Measurements from ENCODE around the gene TTLL5.

TTLL5 gene

DNA sequence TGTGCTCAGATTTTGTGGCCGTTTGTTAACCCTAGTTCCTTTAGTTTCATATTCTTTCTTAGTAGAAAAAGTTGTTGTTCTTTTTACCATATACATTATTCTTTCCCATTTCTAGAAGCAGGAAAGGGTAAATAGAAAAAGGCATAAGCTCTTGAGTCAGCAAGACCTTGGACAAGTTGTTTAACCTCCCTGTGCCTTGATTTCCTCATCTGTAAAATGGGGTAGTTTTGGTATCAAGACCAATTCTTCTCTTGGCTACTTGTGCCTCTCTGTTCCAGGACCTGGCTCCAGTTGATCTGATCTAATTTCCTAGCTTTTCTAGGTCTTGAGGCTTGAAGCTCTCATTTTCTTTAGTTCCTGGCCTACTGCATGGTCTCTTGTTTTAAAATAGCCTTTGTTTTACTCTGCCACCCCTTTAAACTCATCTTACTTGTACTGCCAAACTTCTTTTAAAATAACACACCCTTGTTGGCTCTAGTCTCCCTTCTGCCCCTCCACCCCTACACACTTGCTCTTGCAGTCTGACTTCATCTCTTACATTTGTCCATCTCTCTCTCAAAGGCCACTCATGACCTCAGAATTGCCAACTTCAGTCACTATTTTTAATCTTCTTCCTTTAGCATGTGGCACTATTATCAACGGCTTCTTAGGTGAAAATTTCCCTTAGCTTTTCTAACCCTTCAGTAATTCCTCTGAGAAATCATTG is 143.7 kb downstream of the TTLL5 start:
- DNase-seq (ENCODE audit: low spot score), result no peak

DNA sequence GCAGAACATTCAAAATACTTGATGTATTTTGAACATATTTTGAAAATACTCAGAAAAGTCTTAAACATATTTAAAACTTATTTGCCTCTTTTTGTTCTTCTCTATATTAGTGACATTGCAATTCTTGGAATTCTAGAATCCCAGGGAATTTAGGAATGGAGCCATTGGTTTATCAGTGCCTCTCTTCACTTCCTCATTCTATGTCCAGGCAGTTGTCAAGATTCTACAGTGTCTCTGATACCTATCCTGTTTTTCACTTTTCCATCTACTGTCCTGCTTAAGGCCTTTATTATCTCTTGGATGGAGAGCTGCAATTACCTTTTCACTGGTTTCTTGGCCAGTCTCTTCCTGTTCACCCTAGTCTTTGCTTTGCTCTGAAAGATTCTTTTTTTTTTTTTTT is 144.6 kb downstream of the TTLL5 start:
- no peak for DNase-seq (ENCODE audit: low spot score)

DNA sequence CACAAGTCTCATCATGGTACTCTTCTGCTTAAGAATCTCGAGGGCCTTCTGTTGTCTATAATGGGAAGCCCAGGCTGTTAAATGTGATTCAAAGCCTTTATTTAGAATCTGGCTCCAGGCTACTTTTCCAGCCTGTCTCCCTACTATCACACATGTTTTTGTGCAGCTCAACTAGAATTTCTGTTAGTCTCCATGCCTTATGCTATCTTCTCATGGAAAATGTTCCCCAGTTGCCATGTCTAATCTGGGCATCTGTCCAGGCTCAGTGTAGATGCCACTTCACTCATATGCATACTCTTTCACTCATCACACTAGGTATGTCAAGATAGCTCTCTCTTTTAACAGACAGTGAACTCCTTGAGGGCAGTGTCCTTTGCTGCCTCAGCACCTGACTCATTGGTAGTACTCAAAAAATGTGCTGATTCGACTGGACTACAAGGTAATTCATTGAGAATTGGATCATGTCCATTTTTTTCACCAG is 145.3 kb downstream of the TTLL5 start:
- DNase-seq (ENCODE audit: low spot score), result no peak

DNA sequence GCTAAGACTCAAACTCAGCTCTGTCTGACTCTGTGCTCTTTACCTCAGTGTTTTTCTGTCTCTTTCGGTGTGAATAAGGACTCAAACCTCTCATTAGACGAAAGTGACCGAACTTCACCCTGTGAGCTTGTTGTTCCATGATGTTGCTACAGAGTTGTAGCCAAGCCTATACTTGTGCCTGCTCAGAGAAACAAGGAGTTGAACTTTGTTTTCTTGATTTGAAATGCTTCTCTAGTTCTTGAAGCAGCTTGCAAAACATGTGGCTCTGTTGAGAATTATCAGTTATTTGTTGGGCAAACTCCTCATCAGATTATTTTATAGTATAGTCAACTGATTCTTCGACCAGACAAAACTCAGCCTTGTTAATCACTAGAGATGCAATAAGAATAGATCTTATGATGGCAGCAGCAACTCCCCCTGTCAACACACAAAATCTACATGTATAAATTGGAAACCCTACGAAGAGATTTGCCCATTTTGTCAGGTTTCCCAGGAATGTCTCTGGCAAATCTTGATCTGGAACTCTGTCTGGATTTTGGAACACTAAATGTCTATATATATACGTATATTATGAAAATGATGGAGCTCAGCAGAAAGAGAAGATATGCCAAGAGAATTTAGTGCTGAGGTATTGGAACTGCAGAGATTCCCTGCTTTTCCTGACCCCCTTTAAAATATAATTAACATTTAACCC is 146.8 kb downstream of the TTLL5 start:
- no peak for DNase-seq (ENCODE audit: low spot score)

DNA sequence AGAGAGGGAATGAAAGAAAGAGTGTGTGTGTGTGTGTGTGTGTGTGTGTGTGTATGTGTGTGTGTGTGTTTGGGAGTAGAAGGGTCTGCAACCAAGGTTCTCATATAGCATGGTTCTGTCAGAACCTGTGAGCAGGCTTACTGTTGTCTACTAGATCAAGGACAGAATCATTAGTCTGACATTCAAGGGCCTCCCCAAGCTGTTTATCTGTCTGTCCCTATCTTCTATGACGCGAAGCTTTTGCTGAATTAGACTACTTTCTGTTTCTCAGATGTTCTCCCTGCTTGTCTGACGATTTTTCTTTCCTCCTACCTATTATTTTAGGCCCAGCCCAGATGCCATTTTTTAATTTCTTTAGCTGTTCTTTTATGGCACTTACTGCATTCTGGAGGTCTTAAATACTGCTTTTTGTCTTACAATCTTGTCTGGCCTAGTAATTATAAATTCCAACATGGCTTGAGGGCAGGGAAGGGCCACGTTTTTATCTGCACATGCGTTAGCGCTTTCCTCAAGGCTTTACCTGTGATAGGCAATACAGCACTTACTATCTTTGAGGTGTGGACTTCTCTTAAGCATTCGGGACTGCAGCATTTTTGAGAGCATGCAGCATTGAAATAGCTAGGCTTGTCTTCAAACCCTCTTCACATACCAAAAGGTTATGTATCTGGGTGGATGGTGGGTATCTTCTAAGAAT is 150.2 kb downstream of the TTLL5 start:
- no peak for DNase-seq (ENCODE audit: low spot score)

DNA sequence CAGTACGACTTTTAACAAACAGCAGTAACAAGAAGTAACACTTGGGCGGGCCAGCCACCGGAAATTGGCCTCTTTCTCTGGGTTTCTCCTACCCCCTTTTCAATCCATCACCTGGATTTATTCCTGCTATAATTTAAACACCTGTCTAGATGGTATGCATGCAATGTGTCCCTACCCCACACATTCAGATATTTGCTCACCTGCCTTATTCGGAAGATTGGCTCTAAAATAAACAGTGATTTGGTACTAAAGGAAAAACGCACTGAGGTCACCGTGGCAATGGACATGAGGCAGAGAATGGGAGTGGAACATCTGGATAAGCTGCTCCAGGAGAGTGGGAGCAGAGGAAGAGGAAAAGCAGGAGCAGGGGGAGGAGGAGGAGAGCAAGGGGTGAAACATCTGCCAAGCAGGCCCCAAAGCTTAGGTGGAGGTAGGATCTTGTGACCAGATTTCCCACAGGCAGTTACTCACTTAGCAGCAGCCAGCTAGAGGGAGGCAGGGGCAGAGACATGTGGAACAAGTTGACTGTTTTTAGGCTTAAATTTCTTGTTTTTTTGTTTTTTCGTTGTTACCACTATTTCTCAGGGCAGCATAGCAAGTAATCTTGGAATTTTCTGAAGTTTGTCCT is 150.9 kb downstream of the TTLL5 start:
- no peak for DNase-seq (ENCODE audit: low spot score)

DNA sequence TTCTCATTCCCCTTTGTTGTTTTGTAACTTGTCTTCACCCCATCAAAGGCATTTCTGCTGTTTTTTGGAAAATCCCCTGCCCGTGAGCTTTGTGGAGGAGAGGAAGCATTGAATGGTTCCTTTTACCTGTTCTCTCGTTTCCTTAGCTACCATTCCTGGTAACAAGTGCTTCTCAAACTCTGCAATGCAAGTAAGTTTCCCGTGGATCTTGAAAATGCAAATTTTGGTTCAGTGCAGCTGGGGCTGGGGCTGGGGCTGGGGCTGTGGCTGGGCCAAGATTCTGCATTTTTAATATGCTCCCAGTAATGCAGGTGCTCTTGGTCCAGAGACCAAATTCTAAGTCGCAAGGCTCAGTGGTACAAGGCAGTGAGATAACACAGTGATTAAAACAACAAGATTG is 151.6 kb downstream of the TTLL5 start:
- DNase-seq (ENCODE audit: low spot score), result no peak

DNA sequence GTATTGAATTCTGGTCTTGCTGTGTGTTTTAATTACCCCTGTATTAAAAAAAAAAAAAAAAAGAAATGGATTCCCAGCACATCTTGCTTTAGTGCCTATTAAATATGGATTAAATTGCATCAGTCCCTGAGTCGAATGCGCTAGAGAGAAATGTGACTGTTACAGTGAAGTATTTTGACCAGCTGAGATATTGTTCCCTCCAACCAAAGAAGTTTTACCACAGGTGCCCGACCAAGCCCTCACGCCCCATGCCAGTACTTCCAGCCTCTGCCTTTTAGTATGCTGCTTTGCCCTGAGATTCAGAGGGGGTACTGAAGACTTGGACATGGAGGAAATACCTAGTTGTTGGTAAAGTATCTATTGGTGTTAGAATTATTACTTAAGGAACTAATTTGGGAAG is 159.7 kb downstream of the TTLL5 start:
- DNase-seq (ENCODE audit: low spot score), result no peak

DNA sequence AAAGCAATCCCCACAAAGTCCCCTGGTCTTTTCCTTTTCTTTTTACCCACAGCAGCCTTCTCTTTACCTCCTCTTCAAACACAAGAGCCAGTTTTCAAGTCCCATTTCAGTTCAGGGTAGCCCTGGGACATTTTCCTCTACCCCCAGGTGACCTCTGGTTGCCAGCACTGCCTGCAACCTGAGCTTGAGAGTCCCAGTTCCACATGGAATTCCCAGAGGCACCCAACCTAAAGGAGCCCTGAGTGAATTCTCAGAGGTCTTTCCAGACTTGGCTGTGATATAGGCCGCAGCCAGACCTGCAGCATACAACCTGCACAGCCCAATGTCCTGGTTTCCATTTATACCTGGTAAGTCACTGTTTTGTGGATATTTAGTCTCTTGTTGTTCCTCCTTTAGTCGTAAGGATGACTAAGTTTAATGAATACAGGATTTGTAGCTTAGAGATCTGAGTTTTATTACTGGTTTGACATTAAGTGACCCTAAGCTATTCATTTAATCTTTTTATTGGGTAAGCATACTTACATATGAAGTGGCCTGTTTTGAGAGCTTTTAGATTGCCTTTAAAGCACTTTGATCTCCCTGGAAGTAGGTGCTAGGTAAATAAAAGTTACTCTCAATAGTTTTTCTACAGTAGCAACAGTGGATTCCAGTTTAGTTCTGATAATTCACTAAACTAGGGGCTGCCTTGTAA is 160.9 kb downstream of the TTLL5 start:
- no peak for DNase-seq (ENCODE audit: low spot score)

DNA sequence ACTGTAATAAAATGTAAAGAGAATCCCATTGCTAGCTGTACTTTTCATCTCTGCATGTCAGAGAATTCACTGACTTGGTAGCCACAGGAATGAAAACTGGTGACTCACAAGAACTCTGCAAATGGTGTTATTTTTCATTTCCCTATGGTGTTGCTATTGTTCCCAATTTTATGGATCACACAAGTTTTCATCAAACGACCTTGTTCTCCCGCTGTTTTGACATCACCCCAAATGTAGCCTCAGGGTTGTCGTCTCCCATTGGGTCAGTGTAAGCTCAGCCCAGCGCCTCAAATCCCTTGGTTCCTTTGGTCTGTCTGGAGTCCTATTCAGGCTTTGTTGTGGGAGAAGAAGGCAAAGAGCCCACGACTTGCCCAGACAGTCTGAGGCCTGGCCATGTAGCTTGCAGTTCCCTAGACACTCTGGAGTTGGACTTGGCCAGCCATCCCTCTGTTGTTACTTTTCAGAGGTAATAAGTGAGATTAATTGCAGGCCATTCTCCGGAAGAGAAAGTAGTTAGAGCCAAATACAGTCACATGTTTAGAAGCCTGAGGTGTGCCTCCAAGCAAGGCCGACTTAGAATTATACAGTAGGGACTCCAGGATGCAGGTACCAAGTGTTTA is 161.6 kb downstream of the TTLL5 start:
- DNase-seq (ENCODE audit: low spot score), result no peak

DNA sequence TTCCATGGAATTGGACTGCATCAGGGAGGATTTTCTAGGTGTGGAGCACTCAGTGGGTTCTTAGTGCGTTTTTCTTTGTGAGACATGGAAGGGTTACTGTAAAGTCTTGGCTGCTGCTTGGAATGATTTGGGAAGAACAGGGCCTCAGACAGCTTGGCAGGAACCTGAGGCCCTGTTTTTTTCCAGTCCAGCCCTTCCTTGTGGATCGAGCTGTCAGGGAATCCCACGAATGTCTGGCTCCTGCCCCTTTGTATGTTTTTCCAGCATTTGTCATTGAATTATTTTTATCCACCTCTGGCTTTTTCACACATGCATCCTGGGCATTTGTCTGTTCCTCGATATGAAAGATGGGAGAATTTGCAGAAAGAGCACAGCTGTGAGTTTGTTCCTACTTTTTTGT is 162.3 kb downstream of the TTLL5 start:
- no peak for DNase-seq (ENCODE audit: low spot score)

DNA sequence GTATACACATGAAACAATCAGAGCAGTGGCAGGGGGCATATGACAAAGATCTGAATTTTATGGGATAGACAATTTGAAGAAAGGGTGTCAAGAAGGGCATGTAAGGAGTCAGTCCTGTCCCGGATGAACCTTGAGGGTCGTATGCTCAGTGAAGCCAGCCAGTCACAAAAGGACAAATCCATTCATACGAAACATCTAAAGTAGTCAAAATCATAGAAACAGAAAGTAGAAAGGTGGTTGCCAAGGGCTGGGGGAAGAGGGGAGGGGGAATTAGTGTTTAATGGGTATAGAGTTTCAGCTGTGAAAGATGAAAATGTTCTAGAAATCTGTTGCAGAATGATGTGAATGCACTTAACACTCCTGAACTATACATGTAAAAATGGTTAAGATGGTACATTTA is 163.3 kb downstream of the TTLL5 start:
- no peak for DNase-seq (ENCODE audit: low spot score)

DNA sequence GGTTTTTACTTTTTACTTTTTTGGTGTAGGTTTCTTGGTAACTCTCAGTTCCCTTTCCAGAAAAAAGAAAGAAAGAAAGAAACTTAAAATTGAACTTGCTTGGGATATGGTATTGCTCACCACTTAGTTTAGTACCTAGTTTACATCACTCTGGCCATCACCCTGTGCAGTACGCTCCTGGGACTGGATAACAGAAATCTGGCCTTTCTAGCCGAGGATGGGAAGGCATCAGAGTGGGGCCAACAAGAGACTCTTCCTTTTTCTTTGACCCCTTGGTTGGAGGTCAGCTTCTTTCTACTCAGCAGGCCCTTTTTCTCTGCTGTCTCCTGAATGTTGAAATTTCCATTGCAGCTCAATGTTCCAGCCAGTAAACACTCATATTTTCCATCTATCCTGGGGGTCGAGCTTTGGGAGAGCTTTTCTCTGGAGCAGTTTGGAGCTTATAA is 164.1 kb downstream of the TTLL5 start:
- DNase-seq (ENCODE audit: low spot score), result no peak

DNA sequence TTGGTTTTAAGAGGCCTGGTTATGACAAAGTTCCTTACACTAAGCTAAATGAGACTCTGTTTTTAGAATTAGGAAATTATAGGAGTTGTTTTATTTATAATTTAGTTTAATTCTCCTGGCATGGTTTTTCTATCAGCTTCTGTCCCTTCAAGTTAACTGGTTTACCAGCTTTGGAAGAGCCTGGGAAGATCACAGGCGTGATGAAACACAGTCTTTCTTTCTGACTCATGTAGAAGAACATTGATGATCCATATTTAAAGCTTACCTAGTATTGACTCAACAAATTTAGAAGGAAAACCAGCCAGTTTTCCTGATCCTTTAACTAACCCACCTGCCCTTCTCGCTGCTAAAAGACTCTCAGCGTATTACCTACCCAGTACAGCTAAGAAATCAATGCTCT is 165.6 kb downstream of the TTLL5 start:
- no peak for DNase-seq (ENCODE audit: low spot score)

DNA sequence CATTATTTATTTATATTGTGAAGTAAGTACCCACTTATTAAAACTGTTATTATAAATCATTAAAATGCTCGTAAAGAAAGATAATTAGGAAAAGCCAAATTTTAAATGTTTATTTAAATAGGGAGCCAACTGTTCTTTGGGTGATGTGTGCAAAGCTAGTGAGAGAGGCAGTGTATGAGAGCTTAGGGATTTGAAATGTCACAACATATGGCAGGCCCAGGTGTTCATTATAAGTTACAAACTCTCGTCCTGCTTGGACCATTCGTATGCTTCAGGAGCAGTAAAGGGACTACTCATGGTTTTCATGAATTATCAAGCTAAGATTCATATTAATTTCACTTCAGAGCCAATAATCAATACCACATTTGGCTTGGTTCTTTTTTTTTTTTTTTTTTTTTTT is 166.3 kb downstream of the TTLL5 start:
- no peak for DNase-seq (ENCODE audit: low spot score)

DNA sequence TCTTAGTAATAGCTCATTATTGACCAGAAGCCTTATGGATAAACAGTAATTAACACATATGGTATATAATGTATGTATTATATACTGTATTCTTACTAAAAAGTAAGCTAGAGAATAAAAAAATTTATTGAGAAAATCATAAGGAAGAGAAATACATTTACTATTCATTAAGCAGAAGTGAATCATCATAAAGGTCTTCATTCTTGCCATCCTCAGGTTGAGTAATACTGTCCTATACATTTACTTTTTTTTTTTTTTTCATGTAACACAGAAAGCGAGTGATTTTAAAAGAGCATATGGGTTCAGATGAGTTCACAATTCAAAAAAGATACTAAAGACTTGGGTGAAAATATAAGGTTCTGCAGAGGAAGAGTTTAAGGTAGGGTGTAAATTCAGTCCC is 168.3 kb downstream of the TTLL5 start:
- no peak for DNase-seq (ENCODE audit: low spot score)

DNA sequence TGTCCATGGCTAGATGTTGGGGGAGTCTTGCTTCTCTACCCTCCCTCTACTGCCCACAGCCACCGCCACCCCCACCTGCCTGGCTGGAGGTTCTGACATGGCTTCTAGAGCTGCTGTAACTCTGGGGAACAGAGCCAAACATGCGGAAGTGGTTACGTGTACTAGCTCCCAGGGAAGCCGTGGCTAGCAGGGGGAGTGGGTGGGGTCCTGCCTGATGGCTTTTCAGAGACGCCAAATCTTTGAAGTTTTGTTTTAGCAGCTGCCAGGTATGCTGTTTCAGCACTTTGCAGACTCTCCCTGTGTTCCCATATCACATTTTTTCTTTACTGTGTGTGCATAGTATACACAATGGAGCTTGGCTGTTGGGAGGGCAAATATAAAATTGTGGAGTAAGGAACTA is 170.4 kb downstream of the TTLL5 start:
- DNase-seq (ENCODE audit: low spot score), result no peak

DNA sequence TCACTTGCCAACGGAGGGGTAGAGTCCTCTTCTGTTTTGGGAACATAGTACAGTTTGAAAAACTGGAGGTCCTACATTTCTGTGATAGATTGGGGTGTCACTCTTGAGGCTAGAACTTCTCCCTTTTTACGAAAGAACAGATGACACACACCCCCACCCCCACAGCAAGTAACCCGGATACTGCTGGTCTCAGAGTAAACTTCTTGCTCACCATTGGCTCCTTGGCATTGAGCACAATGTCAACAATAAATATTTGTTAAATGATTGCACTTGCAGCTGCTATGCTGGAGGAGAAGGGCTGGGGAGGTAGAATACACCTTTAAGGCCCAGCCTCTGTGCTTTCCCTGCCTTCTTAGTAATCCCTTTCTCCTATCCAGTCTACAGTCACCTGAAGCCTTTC is 170.9 kb downstream of the TTLL5 start:
- no peak for DNase-seq (ENCODE audit: low spot score)

DNA sequence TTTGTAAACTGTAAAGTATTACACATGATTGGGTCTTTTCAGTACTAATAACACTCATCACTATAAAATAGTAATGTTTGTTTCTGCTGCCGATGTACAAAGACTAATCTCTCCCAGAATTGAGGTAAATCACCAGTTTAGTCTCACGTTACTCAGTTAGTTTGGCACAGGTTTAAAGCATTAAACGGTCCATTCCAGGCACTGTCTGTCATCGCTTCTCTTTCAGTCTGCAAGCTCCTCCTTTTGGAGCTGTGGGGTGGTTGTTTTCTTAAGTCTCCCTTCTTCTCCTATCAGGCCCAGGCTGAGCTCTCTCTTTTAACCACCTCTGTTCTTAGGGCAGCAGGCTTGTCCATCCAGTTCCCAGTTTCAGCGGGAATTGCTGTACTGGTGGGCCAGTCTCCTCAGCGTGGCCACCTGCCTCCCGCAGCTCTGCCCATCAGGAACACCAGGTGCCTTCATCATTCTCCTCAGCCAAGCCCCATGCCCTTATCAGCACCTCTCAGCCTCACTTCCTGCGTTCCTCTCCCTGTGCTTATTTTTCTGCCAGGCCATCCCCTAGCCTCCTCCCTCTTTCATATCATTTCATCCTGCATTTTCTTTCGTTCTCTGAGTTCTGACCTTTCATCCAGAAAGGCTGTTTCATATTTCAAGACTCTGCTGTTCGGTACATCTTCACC is 171.7 kb downstream of the TTLL5 start:
- DNase-seq (ENCODE audit: low spot score), result no peak

DNA sequence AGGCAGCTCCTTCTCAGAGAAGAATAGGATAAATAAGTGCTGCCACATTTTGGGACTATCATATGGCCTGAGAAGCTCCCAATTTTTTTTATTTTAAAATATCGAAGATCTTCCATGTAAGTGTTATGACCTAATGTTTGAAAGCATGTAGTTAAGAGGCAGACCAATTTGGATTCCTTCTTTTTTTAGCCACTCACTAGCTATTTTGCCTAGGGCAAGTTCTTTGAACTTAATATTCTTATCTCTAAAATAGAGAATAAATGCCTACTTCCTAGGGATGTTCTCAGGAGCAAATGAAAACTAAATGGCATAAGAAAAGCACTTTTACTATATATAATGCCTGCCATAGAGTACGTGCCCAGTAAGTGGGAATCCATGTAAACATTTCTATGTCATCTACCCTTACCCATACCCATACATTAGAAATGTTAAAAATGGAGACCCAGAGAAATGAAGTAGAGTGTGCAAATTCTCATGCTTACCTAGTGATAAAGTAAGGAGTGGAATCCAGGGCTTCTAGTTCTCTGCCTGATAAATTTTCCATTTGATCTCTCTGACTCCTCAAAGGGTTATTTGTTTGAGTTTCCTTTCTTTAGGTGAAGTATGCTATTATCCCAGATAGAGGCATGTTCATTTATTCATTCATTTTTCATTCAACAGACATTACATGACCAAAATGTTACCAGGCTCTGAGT is 172.4 kb downstream of the TTLL5 start:
- DNase-seq (ENCODE audit: low spot score), result no peak
